OCI-LY1 (cell line): Measurements from ENCODE around the gene RARRES2.

Experiments
- H2AFZ ChIP-seq: fragments of 200-600 bp; sonication (generic), shearing (Covaris generic); 2 replicates; pipeline ENCODE4 v1.6.0; 2014; ENCODE audit warnings: antibody characterized with exemption, mild to moderate bottlenecking, low read length
- H3F3A ChIP-seq: fragments of 200-600 bp; sonication (generic), shearing (Covaris generic); 2 replicates; pipeline ENCODE4 v1.6.0; 2014; ENCODE audit warnings: mild to moderate bottlenecking, antibody characterized with exemption, low read length, moderate library complexity; ENCODE audit not compliant: insufficient read depth
- H3K27ac ChIP-seq: fragments of 200-600 bp; sonication (generic); 2 replicates; pipeline ENCODE4 v1.5.1; 2014; ENCODE audit warnings: low read length, mixed run types, mild to moderate bottlenecking, low read depth; ENCODE audit not compliant: poor library complexity, severe bottlenecking
- H3K27me3 ChIP-seq: fragments of 200-600 bp; sonication (generic); 2 replicates; pipeline ENCODE4 v1.6.0; 2014; ENCODE audit warnings: antibody characterized with exemption, mild to moderate bottlenecking, low read length, moderate library complexity; ENCODE audit not compliant: insufficient read depth
- H3K36me3 ChIP-seq: fragments of 200-600 bp; sonication (generic); 2 replicates; pipeline ENCODE4 v1.6.1; 2014; ENCODE audit warnings: mild to moderate bottlenecking, antibody characterized with exemption, low read length, moderate library complexity, mixed read lengths; ENCODE audit not compliant: insufficient read depth
- H3K4me1 ChIP-seq: fragments of 200-600 bp; sonication (generic); 2 replicates; pipeline ENCODE4 v1.5.1; 2014; ENCODE audit warnings: mild to moderate bottlenecking, low read length, moderate library complexity; ENCODE audit not compliant: insufficient read depth, severe bottlenecking
- H3K4me2 ChIP-seq: fragments of 200-600 bp; sonication (generic), shearing (Covaris generic); 2 replicates; pipeline ENCODE4 v1.6.1; 2014; ENCODE audit warnings: low read length
- H3K4me3 ChIP-seq: fragments of 200-600 bp; sonication (generic); 2 replicates; pipeline ENCODE4 v1.5.1; 2014; ENCODE audit warnings: low read length, low read depth, mild to moderate bottlenecking, mixed read lengths; ENCODE audit not compliant: poor library complexity, severe bottlenecking
- H3K79me2 ChIP-seq: fragments of 200-600 bp; shearing (Covaris generic); 2 replicates; pipeline ENCODE4 v1.6.1; 2016; ENCODE audit warnings: mixed run types, low read length, mixed read lengths; ENCODE audit not compliant: insufficient read depth
- H3K9ac ChIP-seq: fragments of 200-600 bp; sonication (generic), shearing (Covaris generic); 2 replicates; pipeline ENCODE4 v1.6.1; 2014; ENCODE audit warnings: mild to moderate bottlenecking, low read length, mixed read lengths
- H3K9me2 ChIP-seq: fragments of 200-600 bp; sonication (generic), shearing (Covaris generic); 2 replicates; pipeline ENCODE4 v1.6.1; 2014; ENCODE audit warnings: low read depth, mild to moderate bottlenecking, low read length, mixed read lengths
- H3K9me3 ChIP-seq: fragments of 200-600 bp; shearing (Covaris generic); 2 replicates; pipeline ENCODE4 v1.6.1; 2014; ENCODE audit warnings: low read length, mixed read lengths
- H4K20me1 ChIP-seq: fragments of 200-600 bp; sonication (generic), shearing (Covaris generic); 2 replicates; pipeline ENCODE4 v1.6.0; 2016; ENCODE audit warnings: mild to moderate bottlenecking, low read length; ENCODE audit not compliant: insufficient read depth
- EZH2 ChIP-seq: fragments of 200-600 bp; sonication (generic), shearing (Covaris generic); IDR thresholded peaks from 2 replicates; pipeline ENCODE4 v1.8.0; 2017; ENCODE audit warnings: borderline replicate concordance, mixed run types, mild to moderate bottlenecking, antibody characterized with exemption, low read length, moderate library complexity, mixed read lengths
- TF ChIP-seq, protein P1 (sequence below): fragments of 200-600 bp; sonication (generic), shearing (Covaris generic); IDR thresholded peaks from 2 replicates; pipeline ENCODE4 v1.5.1; 2017; ENCODE audit warnings: mild to moderate bottlenecking, antibody characterized with exemption, low read length, moderate library complexity, mixed read lengths

Gene RARRES2

DNA sequence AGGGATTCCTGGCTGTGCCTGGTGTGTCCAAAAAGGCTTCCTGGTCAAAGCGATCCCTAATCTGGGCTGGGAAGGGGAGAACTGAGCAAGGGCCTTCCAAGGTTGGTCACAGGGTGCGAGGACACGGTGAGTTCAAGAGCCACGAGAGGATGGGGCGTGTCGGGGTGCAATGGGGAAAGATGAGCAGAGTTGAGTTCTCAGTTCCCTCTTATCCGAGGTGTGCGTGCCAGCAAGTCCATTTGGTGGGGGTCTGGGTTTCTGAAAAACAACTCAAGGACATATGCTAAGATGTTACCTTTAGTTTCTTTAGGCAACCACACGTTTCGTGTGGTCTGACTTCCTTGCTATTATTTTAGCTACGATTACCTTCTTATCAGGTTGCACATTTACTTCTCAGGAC, 39.0 kb upstream of the RARRES2 start:
- no peaks in the 10 kb centered on the region for H4K20me1 ChIP-seq
- peak overlapping the region; percentile 4 for H3K27ac ChIP-seq
- H3K4me3 ChIP-seq = peak overlapping the region; percentile 79

DNA sequence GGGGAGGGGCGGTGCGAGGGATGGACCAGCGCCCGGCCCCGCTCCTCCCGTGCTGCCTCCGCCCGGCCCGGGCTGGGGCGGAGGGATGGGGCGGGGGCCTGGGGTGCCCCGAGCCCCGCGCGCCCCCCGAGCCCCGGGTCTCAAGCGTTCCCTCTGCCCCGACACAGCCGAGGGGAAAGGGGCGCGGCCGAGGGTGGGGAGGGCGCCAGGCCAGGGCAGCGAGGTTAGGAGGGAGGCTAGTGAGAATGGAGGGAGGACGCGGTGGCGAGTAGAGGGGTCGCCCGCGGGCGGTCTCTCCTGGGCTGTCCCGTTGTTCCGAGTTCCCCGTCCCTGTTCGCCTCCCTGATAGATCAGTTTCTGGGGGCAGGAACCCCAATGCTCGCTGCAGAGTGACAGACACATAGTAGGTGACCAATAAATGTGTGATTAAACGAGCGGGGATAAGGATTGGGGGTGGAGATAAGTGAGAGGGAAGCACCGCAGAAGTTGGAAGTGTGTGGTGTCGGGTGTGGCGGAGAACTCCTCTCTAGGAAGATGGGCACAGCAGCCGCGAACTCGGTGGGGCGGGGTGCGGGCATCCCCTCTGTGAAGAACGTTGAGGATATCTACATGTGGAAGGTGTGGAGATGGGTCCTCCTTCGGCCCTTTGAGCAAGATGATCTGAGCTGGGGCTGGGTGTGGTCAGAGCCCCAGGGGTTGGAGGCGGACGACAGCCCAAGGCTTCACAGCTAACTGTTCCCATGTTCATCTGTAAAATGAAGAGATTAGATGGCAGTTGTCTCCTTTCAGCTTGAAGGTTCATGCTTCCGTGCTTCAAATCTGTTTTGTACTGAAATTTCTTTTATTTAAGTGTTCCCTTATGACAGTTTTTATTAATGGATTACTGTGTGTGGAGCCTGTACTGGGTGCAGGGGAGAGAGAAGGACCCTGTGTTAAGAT, 38.3 kb upstream of the RARRES2 start:
- H3K9me3 ChIP-seq = no peaks in the 10 kb centered on the region
- 0 out of 2 replicates have a peak, but pooled peaks cover 5% of the 10 kb centered on the region for H3F3A ChIP-seq
- TF ChIP-seq, protein P1, sequence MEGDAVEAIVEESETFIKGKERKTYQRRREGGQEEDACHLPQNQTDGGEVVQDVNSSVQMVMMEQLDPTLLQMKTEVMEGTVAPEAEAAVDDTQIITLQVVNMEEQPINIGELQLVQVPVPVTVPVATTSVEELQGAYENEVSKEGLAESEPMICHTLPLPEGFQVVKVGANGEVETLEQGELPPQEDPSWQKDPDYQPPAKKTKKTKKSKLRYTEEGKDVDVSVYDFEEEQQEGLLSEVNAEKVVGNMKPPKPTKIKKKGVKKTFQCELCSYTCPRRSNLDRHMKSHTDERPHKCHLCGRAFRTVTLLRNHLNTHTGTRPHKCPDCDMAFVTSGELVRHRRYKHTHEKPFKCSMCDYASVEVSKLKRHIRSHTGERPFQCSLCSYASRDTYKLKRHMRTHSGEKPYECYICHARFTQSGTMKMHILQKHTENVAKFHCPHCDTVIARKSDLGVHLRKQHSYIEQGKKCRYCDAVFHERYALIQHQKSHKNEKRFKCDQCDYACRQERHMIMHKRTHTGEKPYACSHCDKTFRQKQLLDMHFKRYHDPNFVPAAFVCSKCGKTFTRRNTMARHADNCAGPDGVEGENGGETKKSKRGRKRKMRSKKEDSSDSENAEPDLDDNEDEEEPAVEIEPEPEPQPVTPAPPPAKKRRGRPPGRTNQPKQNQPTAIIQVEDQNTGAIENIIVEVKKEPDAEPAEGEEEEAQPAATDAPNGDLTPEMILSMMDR = peak; percentile 9; the same call in 1 of the 2 replicates
- no peak for TF ChIP-seq EZH2
- H4K20me1 ChIP-seq = no peaks in the 10 kb centered on the region
- H3K36me3 ChIP-seq = no peaks in the 10 kb centered on the region; the same call in 1 of the 2 replicates
- H2AFZ ChIP-seq = no peak overlapping the region
- H3K4me3 ChIP-seq = peak overlapping the region; percentile 79
- H3K27ac ChIP-seq = peak overlapping the region; percentile 4
- H3K9ac ChIP-seq = peak overlapping the region; percentile 76
- no peaks in the 10 kb centered on the region for H3K79me2 ChIP-seq
- peaks cover 76% of the 10 kb centered on the region for H3K4me1 ChIP-seq
- H3K4me2 ChIP-seq = peak overlapping the region; percentile 77
- no peaks in the 10 kb centered on the region for H3K27me3 ChIP-seq
- H3K9me2 ChIP-seq = no peaks in the 10 kb centered on the region

More for the DNA sequence above, 39.0 kb upstream of the RARRES2 start:
- Histone ChIP-seq H2AFZ (no peak overlapping the region), H3K4me1 (peaks cover 76% of the 10 kb centered on the region), H3K36me3 (no peaks in the 10 kb centered on the region), H3K9me2 (no peaks in the 10 kb centered on the region), H3K27me3 (no peaks in the 10 kb centered on the region), H3K9me3 (no peaks in the 10 kb centered on the region), H3K9ac (peak overlapping the region; percentile 2; the same call in 1 of the 2 replicates), H3K79me2 (no peaks in the 10 kb centered on the region), H3K4me2 (peak overlapping the region; percentile 77), H3F3A (0 out of 2 replicates have a peak, but pooled peaks cover 5% of the 10 kb centered on the region)
- TF ChIP-seq EZH2 = no peak
- TF ChIP-seq, protein P1 = no peak

- H4K20me1 ChIP-seq = no peaks in the 10 kb centered on the region
- peaks cover 73% of the 10 kb centered on the region for H3K4me1 ChIP-seq
- H2AFZ ChIP-seq = no peak within 1 kb of the TSS
- peak within 1 kb of the TSS; percentile 73 for H3K27ac ChIP-seq
- H3K9ac ChIP-seq = peak within 1 kb of the TSS; percentile 76
- 0 out of 2 replicates have a peak, but pooled peaks cover 5% of the 10 kb centered on the region for H3F3A ChIP-seq
- peak within 1 kb of the TSS; percentile 77 for H3K4me2 ChIP-seq
- H3K4me3 ChIP-seq = peak within 1 kb of the TSS; percentile 79
- no peaks in the 10 kb centered on the region for H3K79me2 ChIP-seq
- TF ChIP-seq EZH2 = no peak
- TF ChIP-seq, protein P1 = no peak
- H3K9me3 ChIP-seq = no peaks in the 10 kb centered on the region
- H3K9me2 ChIP-seq = no peaks in the 10 kb centered on the region
- no peaks in the 10 kb centered on the region for H3K27me3 ChIP-seq
- H3K36me3 ChIP-seq = peaks cover 7% of the 10 kb centered on the region
Measured at GRCh38 chr7:150378853-150379440, 37.5 kb upstream of the RARRES2 start, which contains the start of gene ZNF775. Gene ZNF775, plus strand, starts transcription at chr7:150379330. Its CDS starts 9,141 bp downstream, at chr7:150388471.
